Vagina (tissue), 2 donors: ENCODE results near the gene JMJD6. TPM values are rescaled to one million over a fixed set of nuclear protein-coding genes. Genes with fewer than 3 reads are reported as not detected.
"Not testable (repeated sequence)": the region's sequence is repeated elsewhere in the genome, so short reads cannot be mapped to it uniquely, and the experiment has no call there.

ENCODE experiments used
- DNase-seq, 2 donors: peaks; one replicate each; pipeline ENCODE4 v3.0.0-alpha.2; 2017; ENCODE audit errors: extremely low spot score in 2 of 2
- H3K27ac ChIP-seq: fragments of 200-600 bp; sonication (generic); one replicate; pipeline ENCODE4 v1.5.1; 2019
- H3K27me3 ChIP-seq: fragments of 200-600 bp; sonication (generic); one replicate; pipeline ENCODE4 v1.5.1; 2019
- H3K36me3 ChIP-seq, 2 donors: fragments of 200-600 bp; sonication (generic); one replicate each; pipeline ENCODE4 v1.5.1; 2017 to 2019
- H3K4me1 ChIP-seq: fragments of 200-600 bp; sonication (generic); one replicate; pipeline ENCODE4 v1.5.1; 2019
- H3K4me3 ChIP-seq, 2 donors: fragments of 200-600 bp; sonication (generic); 1 replicate in 1 of 2; 2 replicates in 1 of 2; pipeline ENCODE4 v1.5.1; 2016 to 2019
- H3K9me3 ChIP-seq: fragments of 200-600 bp; sonication (generic); one replicate; pipeline ENCODE4 v1.5.1; 2019
- CTCF ChIP-seq, 3 experiments: fragments of 450-650 bp in 2 of 3; fragments of 200-600 bp in 1 of 3; sonication (generic) in 1 of 3; IDR thresholded peaks; one replicate each; pipeline ENCODE4 v1.5.1; 2017 to 2019; ENCODE audit warnings: antibody characterized with exemption in 3 of 3, mild to moderate bottlenecking in 2 of 3, moderate library complexity in 2 of 3
- POLR2A ChIP-seq, 2 donors: fragments of 450-650 bp; IDR thresholded peaks; one replicate each; pipeline ENCODE4 v1.6.1; 2017; ENCODE audit warnings: antibody characterized with exemption in 2 of 2, mild to moderate bottlenecking in 2 of 2, moderate library complexity in 2 of 2
- POLR2AphosphoS5 ChIP-seq, 2 donors: sonication (generic); formaldehyde crosslinking; IDR thresholded peaks; one replicate each; pipeline ENCODE4 v1.9.0; 2017; ENCODE audit warnings: antibody characterized with exemption in 2 of 2, mild to moderate bottlenecking in 2 of 2, low read depth in 1 of 2; ENCODE audit not compliant: insufficient read depth in 1 of 2
- intact Hi-C: fragments of 100-400 bp; cut with DNase I; formaldehyde crosslinking; loops from one replicate; pipeline ENCODE4 v1.15.1; 2023
- total RNA-seq: library from RNA; depleted of rRNA; stranded (reverse); fragments of >200 nt; gene quantifications from one replicate; pipeline ENCODE4 v1.2.3, GENCODE V29; 2016

JMJD6 gene
- total RNA-seq, 1 donor from 2014 or later, result 28.0 TPM

- intact Hi-C loops, result no loop called here
- TF ChIP-seq CTCF (IDR thresholded peaks at IDR 0.05) (peak; percentile 55 to 83 (median 67)), POLR2AphosphoS5 (IDR thresholded peaks at IDR 0.05; ENCODE audit: insufficient read depth in 1 of 2, low read depth in 1 of 2) (peak in 1 of 2 donors; percentile 92), POLR2A (IDR thresholded peaks at IDR 0.05) (peak in 1 of 2 donors; percentile 34)
- peak within 1 kb of the TSS; percentile 99 for H3K27ac ChIP-seq
- H3K36me3 ChIP-seq, result peaks cover 0 to 46% of the 10 kb centered on the region in 2 donors
- no peaks in the 10 kb centered on the region for H3K9me3 ChIP-seq
- H3K4me1 ChIP-seq, result peaks cover 67% of the 10 kb centered on the region
- no peaks in the 10 kb centered on the region for H3K27me3 ChIP-seq
- DNase-seq, result no peak
- peak within 1 kb of the TSS; percentile 80 to 95 for H3K4me3 ChIP-seq
Observed at GRCh38 chr17:76726776-76727718, 641 bp upstream of the JMJD6 start, which contains the start of gene METTL23. METTL23 (plus strand) TSS chr17:76726839; CDS start chr17:76729711, 2,872 bp downstream.

- Histone ChIP-seq H3K9me3 (no peaks in the 10 kb centered on the region), H3K4me1 (peaks cover 56% of the 10 kb centered on the region), H3K4me3 (peak overlapping the region; percentile 80 to 95), H3K36me3 (peaks cover 0 to 50% of the 10 kb centered on the region in 2 donors), H3K27me3 (no peaks in the 10 kb centered on the region), H3K27ac (peak overlapping the region; percentile 99)
- TF ChIP-seq CTCF (IDR thresholded peaks at IDR 0.05) (no peak), POLR2AphosphoS5 (IDR thresholded peaks at IDR 0.05; ENCODE audit: insufficient read depth in 1 of 2, low read depth in 1 of 2) (peak in 1 of 2 donors; percentile 44)
- DNase-seq, result no peak
- intact Hi-C loops, result no loop called here
Observed at GRCh38 chr17:76725580-76726230, 701 bp downstream of the JMJD6 start.

- H3K4me3 ChIP-seq, result no peak overlapping the region
- H3K27me3 ChIP-seq, result no peaks in the 10 kb centered on the region
- intact Hi-C loops, result no loop called here
- peaks cover 0 to 58% of the 10 kb centered on the region in 2 donors for H3K36me3 ChIP-seq
- TF ChIP-seq POLR2A (IDR thresholded peaks at IDR 0.05) (no peak), CTCF (IDR thresholded peaks at IDR 0.05) (no peak), POLR2AphosphoS5 (IDR thresholded peaks at IDR 0.05; ENCODE audit: insufficient read depth in 1 of 2, low read depth in 1 of 2) (no peak)
- no peaks in the 10 kb centered on the region for H3K9me3 ChIP-seq
- H3K4me1 ChIP-seq, result peaks cover 47% of the 10 kb centered on the region
- no peak overlapping the region for H3K27ac ChIP-seq
- DNase-seq, result no peak
Observed at GRCh38 chr17:76723812-76724211, 2.6 kb downstream of the JMJD6 start.

- H3K9me3 ChIP-seq, intact Hi-C loops, H3K27me3 ChIP-seq, DNase-seq, H3K4me3 ChIP-seq, H3K27ac ChIP-seq: not testable (repeated sequence)
- peaks cover 0 to 66% of the 10 kb centered on the region in 2 donors for H3K36me3 ChIP-seq
- peaks cover 38% of the 10 kb centered on the region for H3K4me1 ChIP-seq
Observed at GRCh38 chr17:76722977-76723376, 3.4 kb downstream of the JMJD6 start.

GRCh38 chr17:76722279-76722678, 4.1 kb downstream of the JMJD6 start:
- peaks cover 31% of the 10 kb centered on the region for H3K4me1 ChIP-seq
- H3K27ac ChIP-seq, result no peak overlapping the region
- H3K27me3 ChIP-seq, result no peaks in the 10 kb centered on the region
- H3K36me3 ChIP-seq, result peaks cover 0 to 71% of the 10 kb centered on the region in 2 donors
- DNase-seq, result no peak
- TF ChIP-seq POLR2AphosphoS5 (IDR thresholded peaks at IDR 0.05; ENCODE audit: insufficient read depth in 1 of 2, low read depth in 1 of 2) (no peak), CTCF (IDR thresholded peaks at IDR 0.05) (no peak)
- no peak overlapping the region for H3K4me3 ChIP-seq
- no peaks in the 10 kb centered on the region for H3K9me3 ChIP-seq
- intact Hi-C loops, result no loop called here
